ENCODE results near the gene CAMK2B.

GRCh38 chr7:44280993-44281721 lies 44.2 kb downstream of the CAMK2B start:
- TF ChIP-seq, protein P1, sequence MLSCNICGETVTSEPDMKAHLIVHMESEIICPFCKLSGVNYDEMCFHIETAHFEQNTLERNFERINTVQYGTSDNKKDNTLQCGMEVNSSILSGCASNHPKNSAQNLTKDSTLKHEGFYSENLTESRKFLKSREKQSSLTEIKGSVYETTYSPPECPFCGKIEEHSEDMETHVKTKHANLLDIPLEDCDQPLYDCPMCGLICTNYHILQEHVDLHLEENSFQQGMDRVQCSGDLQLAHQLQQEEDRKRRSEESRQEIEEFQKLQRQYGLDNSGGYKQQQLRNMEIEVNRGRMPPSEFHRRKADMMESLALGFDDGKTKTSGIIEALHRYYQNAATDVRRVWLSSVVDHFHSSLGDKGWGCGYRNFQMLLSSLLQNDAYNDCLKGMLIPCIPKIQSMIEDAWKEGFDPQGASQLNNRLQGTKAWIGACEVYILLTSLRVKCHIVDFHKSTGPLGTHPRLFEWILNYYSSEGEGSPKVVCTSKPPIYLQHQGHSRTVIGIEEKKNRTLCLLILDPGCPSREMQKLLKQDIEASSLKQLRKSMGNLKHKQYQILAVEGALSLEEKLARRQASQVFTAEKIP (CRISPR knock-in tag; IDR thresholded peaks at IDR 0.05; ENCODE audit: borderline replicate concordance): no peak
- TF ChIP-seq MTA1 (CRISPR knock-in tag; IDR thresholded peaks at IDR 0.05; ENCODE audit: borderline replicate concordance): no peak
- no peak for TF ChIP-seq ARHGAP35 (CRISPR knock-in tag; IDR thresholded peaks at IDR 0.05; ENCODE audit: borderline replicate concordance)
- TF ChIP-seq, protein P2, sequence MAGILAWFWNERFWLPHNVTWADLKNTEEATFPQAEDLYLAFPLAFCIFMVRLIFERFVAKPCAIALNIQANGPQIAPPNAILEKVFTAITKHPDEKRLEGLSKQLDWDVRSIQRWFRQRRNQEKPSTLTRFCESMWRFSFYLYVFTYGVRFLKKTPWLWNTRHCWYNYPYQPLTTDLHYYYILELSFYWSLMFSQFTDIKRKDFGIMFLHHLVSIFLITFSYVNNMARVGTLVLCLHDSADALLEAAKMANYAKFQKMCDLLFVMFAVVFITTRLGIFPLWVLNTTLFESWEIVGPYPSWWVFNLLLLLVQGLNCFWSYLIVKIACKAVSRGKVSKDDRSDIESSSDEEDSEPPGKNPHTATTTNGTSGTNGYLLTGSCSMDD (CRISPR knock-in tag; IDR thresholded peaks at IDR 0.05): no peak
- TF ChIP-seq, protein P3, sequence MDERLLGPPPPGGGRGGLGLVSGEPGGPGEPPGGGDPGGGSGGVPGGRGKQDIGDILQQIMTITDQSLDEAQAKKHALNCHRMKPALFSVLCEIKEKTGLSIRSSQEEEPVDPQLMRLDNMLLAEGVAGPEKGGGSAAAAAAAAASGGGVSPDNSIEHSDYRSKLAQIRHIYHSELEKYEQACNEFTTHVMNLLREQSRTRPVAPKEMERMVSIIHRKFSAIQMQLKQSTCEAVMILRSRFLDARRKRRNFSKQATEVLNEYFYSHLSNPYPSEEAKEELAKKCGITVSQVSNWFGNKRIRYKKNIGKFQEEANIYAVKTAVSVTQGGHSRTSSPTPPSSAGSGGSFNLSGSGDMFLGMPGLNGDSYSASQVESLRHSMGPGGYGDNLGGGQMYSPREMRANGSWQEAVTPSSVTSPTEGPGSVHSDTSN (CRISPR knock-in tag; IDR thresholded peaks at IDR 0.05): no peak
- no peak for TF ChIP-seq XBP1 (CRISPR knock-in tag; IDR thresholded peaks at IDR 0.05)
- no peak for TF ChIP-seq ZNF282 (IDR thresholded peaks at IDR 0.05; ENCODE audit: partially characterized antibody)
